HCT116 (cell line): ENCODE results near the gene DNAJC3. TPM values are rescaled to one million over a fixed set of nuclear protein-coding genes. Genes with fewer than 3 reads are reported as not detected.

Source experiments
- ATAC-seq: fragments of 200-7000 bp; cut with Tn5 transposase; 2 replicates; pipeline ENCODE4 v1.9.1; 2020; ENCODE audit warnings: mild to moderate bottlenecking, moderate library complexity
- BruUV-seq: library from RNA; stranded (reverse); fragments of 400-500 nt; replicated peaks from 2 replicates; lab custom pipeline; 2021; lab: Mats Ljungman, UMichigan
- CTCF ChIA-PET: fragments of 300-600 bp; sonication (Branson Sonifier 250); formaldehyde crosslinking; loops from one replicate; lab custom pipeline; 2021; ENCODE audit warnings: antibody characterized with exemption; lab: Charles Lee
- POLR2A ChIA-PET: fragments of 300-600, 350-600 bp; sonication (Branson Sonifier 250); formaldehyde crosslinking; loops from one replicate; lab custom pipeline; 2021; ENCODE audit warnings: antibody characterized with exemption; lab: Charles Lee
- RAD21 ChIA-PET, 2 experiments: fragments of 300-600 bp; sonication (Branson Sonifier 250); formaldehyde crosslinking; loops; one replicate each; lab custom pipeline; 2023; ENCODE audit warnings: low total read pairs in 2 of 2; ENCODE audit not compliant: uncharacterized antibody in 2 of 2, unreplicated experiment in 2 of 2, low non-redundant PET in 1 of 2; lab: Charles Lee
- DNase-seq: peaks from one replicate; pipeline ENCODE4 v3.0.0-alpha.2; 2010; ENCODE audit warnings: low read depth, low spot score
- H2AFZ ChIP-seq: fragments of 200-600 bp; shearing (Covaris generic), sonication (generic); 2 replicates; pipeline ENCODE4 v1.6.1; 2017; ENCODE audit warnings: low read depth, mixed run types, mixed read lengths, antibody characterized with exemption, low read length; ENCODE audit not compliant: poor library complexity, severe bottlenecking
- H3K27ac ChIP-seq: 2 replicates; pipeline ENCODE4 v1.5.1; 2012; ENCODE audit warnings: low read depth, low read length
- H3K27me3 ChIP-seq: fragments of 200-600 bp; sonication (generic); 2 replicates; pipeline ENCODE4 v1.6.1; 2016; ENCODE audit warnings: mixed run types, low read length, mixed read lengths; ENCODE audit not compliant: insufficient read depth
- H3K36me3 ChIP-seq, 2 experiments: fragments of 200-500 bp in 1 of 2; fragments of 200-600 bp in 1 of 2; sonication (Bioruptor generic) in 1 of 2; sonication (generic) in 1 of 2; 2 replicates each; pipeline versions ENCODE4 v1.5.1 to v1.6.1; 2014 to 2016; ENCODE audit warnings: low read length in 2 of 2, inconsistent platforms in 1 of 2, mixed read lengths in 1 of 2, mixed run types in 1 of 2; ENCODE audit not compliant: insufficient read depth in 2 of 2, control insufficient read depth in 1 of 2
- H3K4me1 ChIP-seq, 2 experiments: fragments of 200-600 bp in 1 of 2; sonication (generic) in 1 of 2; 2 replicates each; pipeline versions ENCODE4 v1.5.1 to v1.6.1; 2012 to 2017; ENCODE audit warnings: low read length in 2 of 2, inconsistent platforms in 1 of 2, mild to moderate bottlenecking in 1 of 2, mixed read lengths in 1 of 2, mixed run types in 1 of 2, moderate library complexity in 1 of 2; ENCODE audit not compliant: insufficient read depth in 2 of 2, control insufficient read depth in 1 of 2
- H3K4me2 ChIP-seq: fragments of 200-600 bp; sonication (generic); 2 replicates; pipeline ENCODE4 v1.6.1; 2017; ENCODE audit warnings: mixed run types, low read length, mixed read lengths
- H3K4me3 ChIP-seq, 2 experiments: fragments of 200-600 bp in 1 of 2; sonication (generic) in 1 of 2; replicated peaks in 1 of 2; 2 replicates each; pipeline ENCODE4 v1.5.1; 2011 to 2016; ENCODE audit warnings: low read length in 2 of 2, control low read depth in 1 of 2, low read depth in 1 of 2, mild to moderate bottlenecking in 1 of 2, mixed read lengths in 1 of 2, mixed run types in 1 of 2
- H3K79me2 ChIP-seq: fragments of 200-600 bp; sonication (generic); 2 replicates; pipeline ENCODE4 v1.6.1; 2017; ENCODE audit warnings: mild to moderate bottlenecking, mixed run types, low read length, moderate library complexity, mixed read lengths; ENCODE audit not compliant: insufficient read depth
- H3K9ac ChIP-seq: fragments of 200-600 bp; sonication (generic); 2 replicates; pipeline ENCODE4 v1.6.1; 2016; ENCODE audit warnings: low read length, mixed read lengths
- H3K9me2 ChIP-seq: fragments of 200-600 bp; sonication (generic), shearing (Covaris generic); 2 replicates; pipeline ENCODE4 v1.6.1; 2017; ENCODE audit warnings: mixed run types, mild to moderate bottlenecking, moderate library complexity; ENCODE audit not compliant: insufficient read depth
- H3K9me3 ChIP-seq, 2 experiments: fragments of 200-500 bp in 1 of 2; fragments of 200-600 bp in 1 of 2; sonication (Bioruptor generic) in 1 of 2; sonication (generic) in 1 of 2; 2 replicates each; pipeline ENCODE4 v1.6.1; 2014 to 2017; ENCODE audit warnings: low read length in 2 of 2, mixed read lengths in 2 of 2, inconsistent platforms in 1 of 2, low read depth in 1 of 2, mild to moderate bottlenecking in 1 of 2, mixed run types in 1 of 2, moderate library complexity in 1 of 2; ENCODE audit not compliant: control insufficient read depth in 1 of 2, insufficient read depth in 1 of 2
- H4K20me1 ChIP-seq: fragments of 200-600 bp; sonication (generic), shearing (Covaris generic); 2 replicates; pipeline ENCODE4 v1.6.1; 2017; ENCODE audit warnings: mixed run types, mild to moderate bottlenecking, moderate library complexity; ENCODE audit not compliant: insufficient read depth
- CEBPB ChIP-seq: IDR thresholded peaks from 2 replicates; pipeline ENCODE4 v1.6.1; 2012; ENCODE audit warnings: low read depth
- ELF1 ChIP-seq: IDR thresholded peaks from 2 replicates; pipeline ENCODE4 v1.6.1; 2012; ENCODE audit warnings: low read depth, borderline replicate concordance
- POLR2AphosphoS5 ChIP-seq: IDR thresholded peaks from 2 replicates; pipeline ENCODE4 v1.6.1; 2011; ENCODE audit warnings: mild to moderate bottlenecking, low read depth, low read length, moderate library complexity
- SIN3A ChIP-seq: IDR thresholded peaks from 2 replicates; pipeline ENCODE4 v1.6.1; 2012; ENCODE audit warnings: low read depth
- SP1 ChIP-seq: IDR thresholded peaks from 2 replicates; pipeline ENCODE4 v1.6.1; 2012; ENCODE audit warnings: low read depth
- SRF ChIP-seq: IDR thresholded peaks from 2 replicates; pipeline ENCODE4 v1.6.1; 2012; ENCODE audit warnings: low read depth
- intact Hi-C: fragments of 100-400 bp; cut with micrococcal nuclease; formaldehyde crosslinking; loops from 2 replicates; pipeline ENCODE4 v1.10.0; 2022
- total RNA-seq: library from RNA; stranded (reverse); gene quantifications from one replicate; pipeline ENCODE4 v1.2.1, GENCODE V29; 2021; ENCODE audit not compliant: unreplicated experiment
- TF ChIP-seq, protein P1 (sequence below), 3 experiments: fragments of 200-600 bp in 1 of 3; sonication (generic) in 1 of 3; IDR thresholded peaks in 2 of 3; conservative IDR thresholded peaks in 1 of 3; 2 replicates each; pipeline ENCODE4 v1.5.1; 2012 to 2017; ENCODE audit warnings: low read depth in 2 of 3, low read length in 2 of 3, antibody characterized with exemption in 1 of 3, borderline replicate concordance in 1 of 3, control low read depth in 1 of 3, mild to moderate bottlenecking in 1 of 3, mixed read lengths in 1 of 3, mixed run types in 1 of 3, moderate library complexity in 1 of 3; ENCODE audit not compliant: insufficient read depth in 1 of 3
- TF ChIP-seq, protein P2 (sequence below): IDR thresholded peaks from 2 replicates; pipeline ENCODE4 v1.6.1; 2012

DNAJC3 gene
- total RNA-seq, 1 experiment from 2014 or later, result 28.5 TPM

- no peak for DNase-seq
- H4K20me1 ChIP-seq, result no peaks in the 10 kb centered on the region
- no peaks in the 10 kb centered on the region for H3K36me3 ChIP-seq
- peak overlapping the region; percentile 11; the same call in 1 of the 2 replicates for H3K4me2 ChIP-seq
- no peak overlapping the region for H3K27ac ChIP-seq
- H2AFZ ChIP-seq, result no peak overlapping the region
- ChIA-PET RAD21 (interaction anchor here (0.6 to 1.6 kb wide), 6 partner anchors 209 to 645 kb away, joined by 3 to 14 read pairs (median 4); no protein-coding TSS in a partner anchor), CTCF (interaction anchor here (0.8 to 5.0 kb wide), 23 partner anchors 8 to 645 kb away, joined by 3 to 85 read pairs (median 3); no protein-coding TSS in a partner anchor), POLR2A (interaction anchor here (1.0 kb wide), 1 partner anchor 210 kb away, joined by 4 read pairs; no protein-coding TSS in a partner anchor)
- intact Hi-C loops, result loop anchor here (1.0 to 5.0 kb wide), 6 partner anchors 209 to 1134 kb away; no protein-coding TSS in a partner anchor
- H3K9me3 ChIP-seq, result no peaks in the 10 kb centered on the region
- peak; percentile 22; the same call in 1 of the 2 replicates for ATAC-seq
- H3K9me2 ChIP-seq, result no peaks in the 10 kb centered on the region
- H3K4me1 ChIP-seq, result peaks cover 0 to 6% of the 10 kb centered on the region in 2 experiments; a peak in 2 of 4 replicates
- BruUV-seq, result no TSS peak
- no peak overlapping the region for H3K9ac ChIP-seq
- H3K79me2 ChIP-seq, result no peaks in the 10 kb centered on the region
- H3K4me3 ChIP-seq, result no peak overlapping the region
- TF ChIP-seq SRF, result no peak
- no peak for TF ChIP-seq SIN3A
- TF ChIP-seq POLR2AphosphoS5, result no peak
- no peak for TF ChIP-seq ELF1
- TF ChIP-seq, protein P1, sequence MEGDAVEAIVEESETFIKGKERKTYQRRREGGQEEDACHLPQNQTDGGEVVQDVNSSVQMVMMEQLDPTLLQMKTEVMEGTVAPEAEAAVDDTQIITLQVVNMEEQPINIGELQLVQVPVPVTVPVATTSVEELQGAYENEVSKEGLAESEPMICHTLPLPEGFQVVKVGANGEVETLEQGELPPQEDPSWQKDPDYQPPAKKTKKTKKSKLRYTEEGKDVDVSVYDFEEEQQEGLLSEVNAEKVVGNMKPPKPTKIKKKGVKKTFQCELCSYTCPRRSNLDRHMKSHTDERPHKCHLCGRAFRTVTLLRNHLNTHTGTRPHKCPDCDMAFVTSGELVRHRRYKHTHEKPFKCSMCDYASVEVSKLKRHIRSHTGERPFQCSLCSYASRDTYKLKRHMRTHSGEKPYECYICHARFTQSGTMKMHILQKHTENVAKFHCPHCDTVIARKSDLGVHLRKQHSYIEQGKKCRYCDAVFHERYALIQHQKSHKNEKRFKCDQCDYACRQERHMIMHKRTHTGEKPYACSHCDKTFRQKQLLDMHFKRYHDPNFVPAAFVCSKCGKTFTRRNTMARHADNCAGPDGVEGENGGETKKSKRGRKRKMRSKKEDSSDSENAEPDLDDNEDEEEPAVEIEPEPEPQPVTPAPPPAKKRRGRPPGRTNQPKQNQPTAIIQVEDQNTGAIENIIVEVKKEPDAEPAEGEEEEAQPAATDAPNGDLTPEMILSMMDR (IDR thresholded peaks at IDR 0.05 in 2 of 3, conservative IDR thresholded peaks at IDR 0.05 in 1 of 3; ENCODE audit: borderline replicate concordance in 1 of 3, insufficient read depth in 1 of 3, low read depth in 2 of 3, low read length in 2 of 3), result no peak
- no peak for TF ChIP-seq CEBPB
- TF ChIP-seq SP1, result no peak
- TF ChIP-seq, protein P2, sequence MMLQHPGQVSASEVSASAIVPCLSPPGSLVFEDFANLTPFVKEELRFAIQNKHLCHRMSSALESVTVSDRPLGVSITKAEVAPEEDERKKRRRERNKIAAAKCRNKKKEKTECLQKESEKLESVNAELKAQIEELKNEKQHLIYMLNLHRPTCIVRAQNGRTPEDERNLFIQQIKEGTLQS, result no peak
- TF ChIP-seq, all 23 proteins: peak for 0
- H3K27me3 ChIP-seq, result no peaks in the 10 kb centered on the region
These were observed 156.8 kb downstream of the DNAJC3 start for GRCh38 chr13:95833719-95834118.
